Measurements from ENCODE around the gene OAS1.

The OAS1 gene

GRCh38 chr12:112860181-112860580 lies 46.6 kb upstream of the OAS1 start (continued):
- no peak for TF ChIP-seq ZNF423 (tag by site-specific recombination; IDR thresholded peaks at IDR 0.05)

GRCh38 chr12:112861284-112861683 lies 45.5 kb upstream of the OAS1 start:
- no peak for TF ChIP-seq TCF7L2 (IDR thresholded peaks at IDR 0.05; ENCODE audit: borderline replicate concordance, low read depth, low read length)
- no peak for TF ChIP-seq ZNF157 (tag by site-specific recombination; IDR thresholded peaks at IDR 0.05)
- TF ChIP-seq ZNF600 (tag by site-specific recombination; IDR thresholded peaks at IDR 0.05) = no peak
- TF ChIP-seq ZNF398 (tag by site-specific recombination; IDR thresholded peaks at IDR 0.05) = no peak
- TF ChIP-seq ZNF19 (tag by site-specific recombination; IDR thresholded peaks at IDR 0.05; ENCODE audit: low read depth) = no peak
- no peak for TF ChIP-seq BCL11A (tag by site-specific recombination; IDR thresholded peaks at IDR 0.05; ENCODE audit: low read depth)
- H3K36me3 ChIP-seq (ENCODE audit: control insufficient read depth in 2 of 2, insufficient read depth in 1 of 2, low read length in 2 of 2) = no peaks in the 10 kb centered on the region
- no peak overlapping the region for H3K4me3 ChIP-seq (ENCODE audit: low read depth, low read length)
- no peak overlapping the region for H3K27ac ChIP-seq (ENCODE audit: extremely low read depth, low read depth, low read length)
- no peaks in the 10 kb centered on the region for H3K9me3 ChIP-seq (ENCODE audit: control insufficient read depth, insufficient read depth, low read depth, low read length)
- no peaks in the 10 kb centered on the region for H3K4me1 ChIP-seq (ENCODE audit: control insufficient read depth, insufficient read depth, low read length)
- POLR2A ChIA-PET = no interaction called here
- CTCF ChIA-PET = no interaction called here

- POLR2A ChIA-PET = no interaction called here
- CTCF ChIA-PET = no interaction called here
- no peaks in the 10 kb centered on the region for H3K4me1 ChIP-seq (ENCODE audit: control insufficient read depth, insufficient read depth, low read length)
- no peaks in the 10 kb centered on the region for H3K9me3 ChIP-seq (ENCODE audit: control insufficient read depth, insufficient read depth, low read depth, low read length)
- H3K27ac ChIP-seq (ENCODE audit: extremely low read depth, low read depth, low read length) = no peak overlapping the region
- no peaks in the 10 kb centered on the region for H3K36me3 ChIP-seq (ENCODE audit: control insufficient read depth in 2 of 2, insufficient read depth in 1 of 2, low read length in 2 of 2)
- H3K4me3 ChIP-seq (ENCODE audit: low read depth, low read length) = no peak overlapping the region
- no peak for TF ChIP-seq ZSCAN18 (tag by site-specific recombination; IDR thresholded peaks at IDR 0.05)
- peak; percentile 52; the same call in 1 of the 2 replicates for TF ChIP-seq KLF1 (tag by site-specific recombination; IDR thresholded peaks at IDR 0.05)
These were observed 44.0 kb upstream of the OAS1 start for GRCh38 chr12:112862636-112863290.

GRCh38 chr12:112868459-112869041 lies 38.2 kb upstream of the OAS1 start:
- no peaks in the 10 kb centered on the region for H3K9me3 ChIP-seq (ENCODE audit: control insufficient read depth, insufficient read depth, low read depth, low read length)
- TF ChIP-seq ZNF174 (tag by site-specific recombination; IDR thresholded peaks at IDR 0.05) (no peak), SCRT2 (tag by site-specific recombination; IDR thresholded peaks at IDR 0.05) (no peak), REST (tag by site-specific recombination; IDR thresholded peaks at IDR 0.05) (peak; percentile 89), ZSCAN30 (tag by site-specific recombination; IDR thresholded peaks at IDR 0.05) (no peak), ZBTB17 (tag by site-specific recombination; IDR thresholded peaks at IDR 0.05) (no peak), ZNF645 (tag by site-specific recombination; IDR thresholded peaks at IDR 0.05) (no peak), ZNF530 (tag by site-specific recombination; IDR thresholded peaks at IDR 0.05; ENCODE audit: low read depth) (no peak), ZNF354C (tag by site-specific recombination; IDR thresholded peaks at IDR 0.05; ENCODE audit: borderline replicate concordance, low read depth) (no peak)
- H3K4me3 ChIP-seq (ENCODE audit: low read depth, low read length) = no peak overlapping the region
- no peaks in the 10 kb centered on the region for H3K4me1 ChIP-seq (ENCODE audit: control insufficient read depth, insufficient read depth, low read length)
- ChIA-PET POLR2A (no interaction called here), CTCF (no interaction called here)
- H3K36me3 ChIP-seq (ENCODE audit: control insufficient read depth in 2 of 2, insufficient read depth in 1 of 2, low read length in 2 of 2) = no peaks in the 10 kb centered on the region
- H3K27ac ChIP-seq (ENCODE audit: extremely low read depth, low read depth, low read length) = no peak overlapping the region
